H1 (cell line): ENCODE results near the gene SNRNP200. TPM values are rescaled to one million over a fixed set of nuclear protein-coding genes. Genes with fewer than 3 reads are reported as not detected.

Source experiments
- BCL11A ChIP-seq, 2 experiments: IDR thresholded peaks; one replicate each; pipeline ENCODE4 v1.6.1; 2011; ENCODE audit warnings: low read depth in 2 of 2, low read length in 2 of 2, mild to moderate bottlenecking in 2 of 2
- CBX5 ChIP-seq: fragments of 300-800, 300-1000 bp; sonication (generic); IDR thresholded peaks from 2 replicates; pipeline ENCODE4 v1.7.1; 2016; ENCODE audit warnings: antibody characterized with exemption, low read length, low read depth
- CBX8 ChIP-seq: fragments of 300-800, 300-1000 bp; sonication (generic); IDR thresholded peaks from 2 replicates; pipeline ENCODE4 v1.7.1; 2016; ENCODE audit warnings: low read depth, low read length, borderline replicate concordance
- CHD7 ChIP-seq: fragments of 300-600 bp; sonication (generic); IDR thresholded peaks from 2 replicates; pipeline ENCODE4 v1.7.1; 2012; ENCODE audit warnings: low read length, moderate library complexity, mild to moderate bottlenecking, inconsistent platforms; ENCODE audit not compliant: insufficient replicate concordance
- EZH2 ChIP-seq: fragments of 200-600 bp; sonication (generic); IDR thresholded peaks from 2 replicates; pipeline ENCODE4 v1.7.1; 2012; ENCODE audit warnings: low read depth, mild to moderate bottlenecking, moderate library complexity, low read length, inconsistent platforms; ENCODE audit not compliant: severe bottlenecking
- KDM4A ChIP-seq: IDR thresholded peaks from one replicate; pipeline ENCODE4 v1.7.1; 2012; ENCODE audit warnings: low read depth, mild to moderate bottlenecking, moderate library complexity, low read length, inconsistent platforms; ENCODE audit not compliant: severe bottlenecking
- KDM5A ChIP-seq: fragments of 200-600 bp; IDR thresholded peaks from 2 replicates; pipeline ENCODE4 v1.7.1; 2012; ENCODE audit warnings: mild to moderate bottlenecking, low read length, inconsistent platforms, mixed read lengths
- MAFK ChIP-seq: IDR thresholded peaks from 2 replicates; pipeline ENCODE4 v1.6.1; 2012; ENCODE audit warnings: low read depth, mild to moderate bottlenecking, improper control_type of control experiment, low read length
- POU5F1 ChIP-seq: IDR thresholded peaks from 2 replicates; pipeline ENCODE4 v1.6.1; 2011; ENCODE audit warnings: low read depth, mild to moderate bottlenecking, low read length, moderate library complexity
- RAD21 ChIP-seq, 2 experiments: IDR thresholded peaks in 1 of 2; conservative IDR thresholded peaks in 1 of 2; 2 replicates each; pipeline ENCODE4 v1.6.1; 2011; ENCODE audit warnings: low read depth in 2 of 2, low read length in 2 of 2, improper control_type of control experiment in 1 of 2, inconsistent platforms in 1 of 2, mild to moderate bottlenecking in 1 of 2, moderate library complexity in 1 of 2
- RFX5 ChIP-seq: IDR thresholded peaks from 2 replicates; pipeline ENCODE4 v1.6.1; 2011; ENCODE audit warnings: low read depth, low read length, improper control_type of control experiment, borderline replicate concordance
- polyA plus RNA-seq, 7 experiments: library from polyadenylated mRNA; depleted of rRNA in 3 of 7; stranded (reverse) in 5 of 7; unstranded in 2 of 7; fragments of >200 nt in 5 of 7; fragments of 200-250 nt in 2 of 7; gene quantifications; 1 replicate in 5 of 7; 2 replicates in 1 of 7; 4 replicates in 1 of 7; pipeline versions ENCODE4 v1.2.1 to v1.2.3, GENCODE V29; 2011 to 2013; ENCODE audit warnings: missing spikeins in 2 of 7, mixed read lengths in 2 of 7
- total RNA-seq: library from RNA; stranded (reverse); fragmentation: NEBNext Ultra II Directional; extraction: Animal tissue kit (Norgen Biotek cat#: 25700); gene quantifications from 2 replicates; pipeline ENCODE4 v1.2.1, GENCODE V29; 2021

Gene SNRNP200
- total and polyA plus RNA-seq, 2 of the 8 experiments (the other 6 are each of a cell fraction or from before 2014, with no cell fraction given): 190 to 289 TPM

GRCh38 chr2:96345868-96346462 is 40.6 kb upstream of the SNRNP200 start (continued):
- TF ChIP-seq CHD7: no peak
- TF ChIP-seq KDM4A: no peak
- no peak for TF ChIP-seq KDM5A
- no peak for TF ChIP-seq RAD21 (IDR thresholded peaks at IDR 0.05 in 1 of 2, conservative IDR thresholded peaks at IDR 0.05 in 1 of 2; ENCODE audit: low read depth in 2 of 2, low read length in 2 of 2)
- no peak for TF ChIP-seq CBX5
- no peak for TF ChIP-seq RFX5
- TF ChIP-seq CBX8: no peak
- TF ChIP-seq BCL11A (IDR thresholded peaks at IDR 0.05; ENCODE audit: low read depth in 2 of 2, low read length in 2 of 2): no peak
- TF ChIP-seq MAFK: no peak
- no peak for TF ChIP-seq EZH2
- no peak for TF ChIP-seq POU5F1
